RWPE1 (cell line): ENCODE measurements around the gene PCBD2.

Source experiments
- CTCF ChIA-PET: fragments of 350-600 bp; sonication (Branson Sonifier 250); formaldehyde crosslinking; extraction: SDS; loops from one replicate; lab custom pipeline; 2021; lab: Yijun Ruan, JAX
- POLR2A ChIA-PET: fragments of 400-600 bp; formaldehyde crosslinking; extraction: SDS; loops from one replicate; lab custom pipeline; 2020; ENCODE audit warnings: antibody characterized with exemption; ENCODE audit not compliant: low non-redundant PET; lab: Yijun Ruan, JAX
- DNase-seq: peaks from one replicate; pipeline ENCODE4 v3.0.0; 2012; ENCODE audit warnings: low spot score
- H3K27ac ChIP-seq: fragments of 450-650 bp; 2 replicates; pipeline ENCODE4 v1.5.1; 2017
- TF ChIP-seq, protein P1 (sequence below): fragments of 450-650 bp; conservative IDR thresholded peaks from 2 replicates; pipeline ENCODE4 v1.5.1; 2017; ENCODE audit warnings: low read depth, mild to moderate bottlenecking

The PCBD2 gene

DNA sequence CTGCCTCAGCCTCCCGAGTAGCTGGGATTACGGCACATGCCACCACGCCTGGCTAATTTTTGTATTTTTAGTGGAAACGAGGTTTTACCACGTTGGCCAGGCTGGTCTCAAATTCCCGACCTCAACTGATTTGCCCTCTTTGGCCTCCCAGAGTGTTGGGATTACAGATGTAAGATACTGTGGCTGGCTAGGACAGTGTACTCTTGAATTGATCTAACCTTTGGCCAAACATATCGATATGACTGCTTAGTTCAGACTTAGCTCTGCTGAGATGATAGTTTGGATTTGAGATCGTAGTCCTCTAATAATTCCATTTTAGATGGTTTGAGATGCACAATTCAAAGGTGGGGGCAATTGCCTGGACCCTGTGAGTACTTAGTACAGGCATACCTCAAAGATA, 15.6 kb upstream of the PCBD2 start:
- DNase-seq, result no peak
- no peak overlapping the region for H3K27ac ChIP-seq
- TF ChIP-seq, protein P1, sequence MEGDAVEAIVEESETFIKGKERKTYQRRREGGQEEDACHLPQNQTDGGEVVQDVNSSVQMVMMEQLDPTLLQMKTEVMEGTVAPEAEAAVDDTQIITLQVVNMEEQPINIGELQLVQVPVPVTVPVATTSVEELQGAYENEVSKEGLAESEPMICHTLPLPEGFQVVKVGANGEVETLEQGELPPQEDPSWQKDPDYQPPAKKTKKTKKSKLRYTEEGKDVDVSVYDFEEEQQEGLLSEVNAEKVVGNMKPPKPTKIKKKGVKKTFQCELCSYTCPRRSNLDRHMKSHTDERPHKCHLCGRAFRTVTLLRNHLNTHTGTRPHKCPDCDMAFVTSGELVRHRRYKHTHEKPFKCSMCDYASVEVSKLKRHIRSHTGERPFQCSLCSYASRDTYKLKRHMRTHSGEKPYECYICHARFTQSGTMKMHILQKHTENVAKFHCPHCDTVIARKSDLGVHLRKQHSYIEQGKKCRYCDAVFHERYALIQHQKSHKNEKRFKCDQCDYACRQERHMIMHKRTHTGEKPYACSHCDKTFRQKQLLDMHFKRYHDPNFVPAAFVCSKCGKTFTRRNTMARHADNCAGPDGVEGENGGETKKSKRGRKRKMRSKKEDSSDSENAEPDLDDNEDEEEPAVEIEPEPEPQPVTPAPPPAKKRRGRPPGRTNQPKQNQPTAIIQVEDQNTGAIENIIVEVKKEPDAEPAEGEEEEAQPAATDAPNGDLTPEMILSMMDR, result no peak
- POLR2A ChIA-PET, result no interaction called here
- CTCF ChIA-PET, result interaction anchor here (0.6 to 1.0 kb wide), 2 partner anchors 16 to 102 kb away, joined by 3 read pairs; partner anchors contain the start of gene PCBD2

DNA sequence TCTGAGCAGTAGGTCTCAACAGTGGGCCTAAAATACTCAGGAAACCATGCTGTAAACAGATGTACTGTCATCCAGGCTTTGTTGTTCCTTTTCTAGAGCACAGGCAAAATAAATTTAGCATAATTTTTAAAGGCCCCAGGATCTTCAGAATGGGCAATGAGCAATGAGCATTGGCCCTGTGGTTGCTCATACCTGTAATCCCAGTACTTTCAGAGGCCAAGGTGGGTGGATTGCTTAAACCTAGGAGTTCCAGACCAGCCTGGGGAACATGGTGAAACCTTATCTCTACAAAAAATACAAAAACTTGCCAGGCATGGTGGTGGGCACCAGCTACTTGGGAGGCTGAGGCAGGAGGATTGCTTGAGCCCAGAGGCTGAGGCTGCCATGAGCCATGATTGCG, 13.5 kb upstream of the PCBD2 start:
- ChIA-PET POLR2A (interaction anchor here (0.7 kb wide), 1 partner anchor 120 kb away, joined by 3 read pairs; no protein-coding TSS in a partner anchor), CTCF (interaction anchor here (0.7 to 3.4 kb wide), 2 partner anchors 13 to 153 kb away, joined by 3 to 14 read pairs; partner anchors contain the start of genes CAMLG and PCBD2)
- no peak for DNase-seq
- TF ChIP-seq, protein P1, result no peak
- H3K27ac ChIP-seq, result no peak overlapping the region

- CTCF ChIA-PET, result interaction anchor here (0.6 to 3.4 kb wide), 2 partner anchors 12 to 14 kb away, joined by 4 to 14 read pairs; partner anchors contain the start of gene PCBD2
- no peak for DNase-seq
- POLR2A ChIA-PET, result no interaction called here
- no peak overlapping the region for H3K27ac ChIP-seq
- TF ChIP-seq, protein P1, result no peak
Observed at GRCh38 chr5:134892282-134892681, 12.6 kb upstream of the PCBD2 start.

DNA sequence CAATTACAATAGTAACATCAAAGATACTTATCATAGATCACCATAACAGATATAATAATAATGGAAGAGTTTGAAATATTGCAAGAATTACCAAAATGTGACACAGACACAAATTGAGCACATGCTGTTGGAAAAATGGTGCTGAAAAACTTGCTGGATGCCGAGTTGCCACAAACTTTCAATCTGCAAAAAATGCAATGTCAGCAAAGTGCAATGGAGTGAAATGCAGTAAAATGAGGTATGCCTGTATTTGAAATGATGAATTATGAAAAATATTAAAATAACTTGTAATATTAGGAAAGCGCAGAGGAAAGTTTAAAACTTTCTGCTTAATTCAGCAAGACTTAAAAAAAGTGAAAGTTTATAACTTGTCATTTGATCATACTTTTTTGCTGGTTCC, 12.0 kb upstream of the PCBD2 start:
- no peak overlapping the region for H3K27ac ChIP-seq
- ChIA-PET POLR2A (no interaction called here), CTCF (interaction anchor here (3.4 kb wide), 1 partner anchor 11 kb away, joined by 14 read pairs; the partner anchor contains the start of gene PCBD2)
- TF ChIP-seq, protein P1, result no peak
- DNase-seq, result no peak

GRCh38 chr5:134893748-134894505, 11.0 kb upstream of the PCBD2 start:
- POLR2A ChIA-PET, result no interaction called here
- DNase-seq, result no peak
- H3K27ac ChIP-seq, result no peak overlapping the region
- CTCF ChIA-PET, result interaction anchor here (3.4 kb wide), 1 partner anchor 10 kb away, joined by 14 read pairs; the partner anchor contains the start of gene PCBD2
- TF ChIP-seq, protein P1, result no peak

- POLR2A ChIA-PET, result no interaction called here
- TF ChIP-seq, protein P1, result no peak
- no peak for DNase-seq
- CTCF ChIA-PET, result interaction anchor here (0.6 kb wide), 1 partner anchor 101 kb away, joined by 4 read pairs; no protein-coding TSS in a partner anchor
- H3K27ac ChIP-seq, result peak overlapping the region; percentile 20
Observed at GRCh38 chr5:134902071-134902801, 2.7 kb upstream of the PCBD2 start.
